HG02763 (cell line): ENCODE results near the gene MBP.

Source experiments
- ATAC-seq: cut with Tn5 transposase; IDR thresholded peaks from one replicate; pipeline ENCODE4 v1.9.1; 2021; ENCODE audit warnings: mild to moderate bottlenecking, moderate library complexity; ENCODE audit not compliant: unreplicated experiment

The MBP gene

DNA sequence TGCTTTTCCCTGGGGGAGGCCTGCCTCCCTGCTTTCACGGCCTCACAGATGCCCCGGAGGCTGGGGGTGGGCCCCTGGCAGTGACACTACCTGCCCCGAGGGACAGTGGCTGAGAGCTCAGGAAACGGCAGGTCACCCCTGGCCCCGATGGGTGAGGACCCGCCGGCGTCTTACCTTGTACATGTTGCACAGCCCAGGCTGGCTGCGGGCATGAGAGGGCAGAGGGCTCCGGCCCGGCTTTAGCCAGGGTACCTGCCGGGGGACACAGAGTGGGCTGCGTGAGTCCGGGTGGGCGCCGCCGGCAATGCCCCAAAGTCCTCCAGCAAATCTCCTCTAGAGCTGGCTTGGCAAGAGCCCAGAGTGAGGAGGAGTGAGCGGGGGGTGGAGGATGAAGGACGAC is 122.9 kb downstream of the MBP start:
- ATAC-seq, result no peak

- ATAC-seq, result no peak
These were observed 123.8 kb downstream of the MBP start for GRCh38 chr18:77008576-77009315.

- ATAC-seq, result no peak
These were observed 124.6 kb downstream of the MBP start for GRCh38 chr18:77008006-77008405.

DNA sequence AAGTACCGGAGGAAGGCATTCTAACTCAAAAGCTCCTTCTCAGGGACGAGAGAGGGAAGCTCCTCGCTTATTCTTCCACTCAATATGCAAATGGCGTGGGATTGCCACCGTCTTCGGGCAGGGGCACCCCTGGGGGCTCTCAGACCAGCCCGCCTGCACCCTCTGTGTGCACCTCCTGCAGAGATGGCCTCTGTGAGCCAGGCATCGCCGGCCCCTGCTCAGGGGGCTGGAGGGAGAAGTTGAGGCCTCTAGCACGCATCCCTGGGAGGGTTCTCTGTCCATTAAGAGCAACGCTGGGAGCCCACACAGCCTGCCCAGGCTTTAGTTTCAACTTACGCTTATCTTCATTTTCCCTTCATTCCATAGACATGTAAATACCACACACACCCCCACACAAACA is 125.3 kb downstream of the MBP start:
- no peak for ATAC-seq

DNA sequence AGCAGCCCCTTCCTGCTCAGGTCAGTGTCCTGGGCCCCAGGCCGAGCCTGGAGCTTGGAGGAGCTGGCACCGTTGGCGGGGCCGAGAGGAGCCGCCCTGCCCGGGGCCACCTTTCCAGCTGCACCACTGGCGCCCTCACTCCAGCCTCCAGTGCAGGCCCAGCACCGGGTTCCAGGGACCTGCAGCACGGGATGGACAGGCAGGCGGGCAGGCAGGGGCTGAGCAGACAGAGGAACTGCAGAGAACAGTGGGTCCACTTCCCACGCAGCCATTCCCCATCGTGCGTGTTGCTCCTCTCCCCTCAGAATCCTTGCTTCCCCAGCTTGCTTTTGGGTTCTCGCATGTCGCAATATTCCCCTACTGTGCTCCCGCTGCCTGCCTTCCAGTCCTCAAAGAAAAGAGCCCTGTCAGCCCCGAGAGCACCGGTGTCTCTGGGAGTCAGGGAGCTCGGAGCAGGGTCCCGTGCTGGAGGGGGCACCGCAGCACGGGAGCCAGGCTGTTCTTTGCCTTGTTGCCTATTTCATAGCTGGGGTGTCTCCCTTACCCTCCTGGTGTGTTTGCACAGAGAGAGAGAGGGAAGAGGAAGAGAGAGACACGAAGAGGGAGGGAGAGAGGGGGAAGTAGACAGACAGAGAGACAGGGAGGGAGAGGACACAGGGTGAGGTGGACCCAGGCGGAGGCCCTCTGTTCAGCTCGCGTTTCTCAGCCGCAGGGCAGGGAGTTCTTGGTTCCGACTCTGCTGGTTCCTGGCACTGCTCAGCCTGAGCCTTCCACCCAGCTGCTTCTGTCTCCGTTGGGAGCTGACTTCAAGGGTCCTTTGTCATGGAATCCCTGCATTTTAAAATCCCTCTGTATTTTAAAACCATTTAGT is 126.0 kb downstream of the MBP start:
- ATAC-seq, result no peak

DNA sequence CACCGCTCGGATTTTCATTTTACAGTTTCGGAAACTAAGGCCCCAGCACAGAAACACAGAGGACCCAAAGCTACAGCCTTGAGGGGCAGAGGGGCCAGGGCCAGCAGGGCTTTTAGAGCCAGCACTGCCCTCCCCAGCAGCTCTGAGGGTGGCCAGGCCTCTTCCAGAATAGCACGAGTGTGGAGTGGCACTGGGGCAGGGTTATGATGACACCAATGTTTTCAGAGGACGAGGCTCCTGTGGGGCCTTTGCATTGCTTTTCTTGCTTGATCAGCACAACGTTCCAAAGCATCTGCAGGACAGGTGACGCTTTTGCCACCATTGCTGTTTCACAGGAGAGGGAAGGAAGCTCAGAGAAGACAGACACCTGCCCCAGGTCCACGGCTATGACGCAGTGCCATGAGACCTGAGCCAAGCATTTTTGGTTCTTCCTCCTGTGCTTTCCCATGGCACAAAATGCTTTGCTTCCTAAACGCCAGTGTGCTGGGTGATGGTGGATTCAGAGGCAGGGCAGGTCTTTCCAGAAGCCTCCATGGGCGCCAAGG is 126.9 kb downstream of the MBP start:
- no peak for ATAC-seq

DNA sequence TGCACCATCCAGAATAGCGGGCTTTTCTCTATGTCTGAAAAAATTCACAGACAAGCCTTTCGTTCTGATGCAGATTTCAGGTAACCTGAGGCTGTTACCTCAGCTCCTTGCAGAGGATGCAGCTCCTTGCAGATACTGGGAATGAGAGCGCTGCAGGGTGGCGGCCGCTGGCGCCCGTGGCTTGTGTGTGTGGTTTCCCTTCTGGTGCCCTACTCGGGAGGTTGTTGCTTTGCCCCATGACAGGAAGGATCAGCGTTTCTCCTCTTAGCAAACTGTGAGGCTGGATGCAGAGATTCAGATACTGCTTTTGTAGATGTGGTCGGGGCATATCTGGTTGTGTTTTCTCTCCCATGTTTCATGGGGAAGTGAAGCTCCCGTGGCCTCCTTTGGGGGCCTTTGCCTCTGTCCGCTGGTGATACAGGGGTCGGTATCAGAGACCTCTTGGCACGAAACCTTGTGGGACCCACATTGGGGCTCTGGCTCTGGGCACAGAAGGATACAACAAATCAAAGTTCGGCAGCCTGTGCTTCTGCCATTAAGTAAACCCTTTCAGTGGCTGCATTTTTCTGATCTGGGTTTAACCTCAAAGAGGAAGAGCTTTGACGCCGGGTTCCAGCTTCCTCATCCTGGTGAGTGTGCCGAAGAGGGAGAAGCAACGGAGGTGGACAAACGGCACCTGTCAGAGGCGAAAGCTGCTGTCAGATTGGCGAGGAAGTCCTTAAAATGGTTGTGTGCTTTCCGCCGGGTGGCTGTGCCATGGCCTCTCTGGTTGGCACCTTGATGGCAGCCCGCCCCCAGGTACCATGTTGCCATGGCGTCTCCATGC is 127.8 kb downstream of the MBP start:
- ATAC-seq, result no peak

- no peak for ATAC-seq
These were observed 129.3 kb downstream of the MBP start for GRCh38 chr18:77003316-77003715.

DNA sequence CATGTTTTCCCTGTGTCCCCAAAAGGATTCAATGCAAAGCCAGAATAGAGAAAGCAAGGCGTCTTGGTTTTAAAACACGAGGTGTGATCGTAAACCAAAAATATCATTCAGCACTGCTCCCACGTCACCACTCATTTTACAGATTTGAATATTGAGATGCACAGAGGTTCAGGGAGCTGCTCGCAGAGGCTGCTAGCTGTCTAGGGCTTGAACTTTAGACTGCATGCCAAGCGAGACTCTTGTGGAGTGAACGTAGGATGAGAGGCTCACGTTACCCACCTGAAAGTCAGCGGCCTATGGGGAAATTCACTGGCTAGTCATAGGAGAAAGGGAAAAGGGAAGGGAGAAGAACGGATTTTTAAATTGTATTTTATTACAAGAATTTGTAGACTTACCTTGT is 130.1 kb downstream of the MBP start:
- ATAC-seq, result no peak

DNA sequence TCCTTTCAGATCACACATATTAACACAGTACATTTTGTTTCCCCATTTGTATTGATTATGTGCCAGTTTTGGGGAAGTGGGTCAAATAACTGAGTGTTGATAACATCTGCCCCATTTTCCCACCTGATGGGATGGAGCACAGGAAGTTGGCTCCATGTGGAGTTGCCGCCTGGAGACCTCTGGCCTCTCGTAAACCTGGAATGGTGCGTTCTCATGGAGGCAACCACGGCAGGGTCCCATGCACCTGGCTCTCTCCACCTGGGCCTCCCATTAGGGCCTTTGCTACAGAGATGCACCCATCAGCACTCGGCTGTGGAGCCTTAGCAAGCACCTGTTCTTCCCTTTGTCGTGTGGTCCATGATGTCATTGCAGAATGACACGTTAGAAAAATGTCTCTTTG is 130.6 kb downstream of the MBP start:
- ATAC-seq, result no peak

GRCh38 chr18:77001041-77001440 is 131.5 kb downstream of the MBP start:
- ATAC-seq, result no peak

- no peak for ATAC-seq
These were observed 132.1 kb downstream of the MBP start for GRCh38 chr18:77000527-77000926.

DNA sequence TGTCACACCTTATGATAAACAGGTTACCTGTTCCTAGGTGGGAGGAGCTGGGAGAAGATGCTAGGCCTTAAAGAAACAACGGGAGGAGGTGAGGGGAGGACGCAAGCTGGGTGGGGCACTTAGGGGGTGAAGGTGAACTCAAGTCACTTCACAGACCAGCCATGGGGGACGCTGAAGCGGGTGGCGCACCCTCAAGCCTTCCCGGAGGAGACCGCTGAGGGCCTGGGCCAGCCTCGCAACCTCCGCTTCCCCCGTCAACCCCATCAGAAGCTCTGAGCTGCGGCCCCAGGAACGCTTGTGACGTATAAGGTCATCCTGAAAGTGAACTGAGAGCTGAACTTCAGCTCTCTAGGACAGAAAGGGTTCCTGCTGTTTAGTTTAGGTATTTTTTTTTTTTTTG is 133.5 kb downstream of the MBP start:
- ATAC-seq, result no peak

DNA sequence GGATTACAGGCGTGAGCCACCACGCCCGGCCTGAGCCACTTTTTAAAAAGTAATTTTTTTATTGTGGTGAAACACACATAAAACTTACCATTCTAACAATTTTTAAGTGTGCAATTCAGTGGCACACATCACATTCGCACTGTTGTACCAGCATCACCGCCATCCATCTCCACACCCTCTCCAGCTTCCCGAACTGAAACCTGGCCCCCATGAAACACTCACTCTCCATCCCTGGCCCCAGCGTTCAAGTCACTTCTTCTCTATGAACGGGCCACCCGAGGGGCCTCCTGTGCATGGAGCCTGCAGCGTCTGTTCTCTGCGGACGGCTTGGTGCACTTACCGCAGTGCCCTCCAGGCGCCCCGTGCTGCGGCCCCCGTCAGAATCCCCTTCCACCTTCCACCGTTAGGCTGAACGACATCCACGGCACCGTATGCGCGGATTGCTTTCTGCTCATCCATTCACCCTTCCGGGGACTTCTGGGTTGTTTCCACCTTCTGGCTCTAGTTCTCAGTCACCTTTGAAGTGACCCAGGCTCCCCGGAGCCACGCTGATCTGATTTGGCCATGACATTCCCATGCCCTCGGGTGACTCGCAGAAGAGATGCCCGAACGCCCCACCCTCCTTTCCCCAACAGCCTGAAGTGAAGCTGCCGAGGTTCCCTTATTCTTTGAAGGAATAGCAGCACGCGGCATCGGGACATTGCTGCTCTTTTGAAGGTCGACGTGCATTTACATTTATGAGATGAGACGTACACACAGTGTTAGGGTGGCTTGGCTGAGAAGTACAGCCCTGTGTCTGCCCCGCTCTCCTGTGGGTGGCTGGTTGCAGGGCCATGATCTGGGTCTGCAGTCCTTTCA is 134.4 kb downstream of the MBP start:
- ATAC-seq, result no peak

- no peak for ATAC-seq
These were observed 136.2 kb downstream of the MBP start for GRCh38 chr18:76996429-76996828.

GRCh38 chr18:76995896-76996295 is 136.7 kb downstream of the MBP start:
- ATAC-seq, result no peak

DNA sequence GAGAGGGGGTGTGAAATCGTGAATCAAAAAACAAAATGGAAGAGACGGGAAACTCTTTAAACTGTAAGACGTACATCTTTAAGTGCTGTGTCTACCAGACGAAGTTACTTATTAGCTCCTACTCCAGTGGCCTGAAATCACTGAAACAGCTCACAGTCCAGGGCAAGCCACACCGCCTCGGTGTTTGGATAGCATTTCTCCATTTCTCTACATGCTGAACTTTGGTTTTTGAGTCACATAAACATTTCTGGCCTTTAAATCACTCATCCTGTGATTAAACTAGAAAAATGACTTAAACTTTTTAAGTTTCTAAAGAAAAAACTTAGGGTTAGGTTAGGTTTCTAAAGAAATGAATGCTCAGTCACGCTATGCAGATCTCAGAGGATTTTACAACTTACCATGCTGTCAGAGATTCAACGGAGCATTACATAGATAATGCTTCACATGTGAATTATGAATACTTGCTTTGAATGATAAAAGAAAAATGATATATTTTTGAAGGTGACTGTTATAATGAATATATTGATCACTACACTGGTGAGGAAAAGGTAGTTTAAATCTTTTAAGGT is 138.4 kb downstream of the MBP start:
- no peak for ATAC-seq

- ATAC-seq, result no peak
These were observed 139.0 kb downstream of the MBP start for GRCh38 chr18:76993573-76993972.

- no peak for ATAC-seq
These were observed 139.5 kb downstream of the MBP start for GRCh38 chr18:76993085-76993382.
